Activated CD8-positive, alpha-beta memory T cell treated with anti-CD3 and anti-CD28 coated beads, Interleukin-2, amount 50 U/mL, for 4 hours (primary cell): ENCODE results near the gene TMEM240.
"Not testable (repeated sequence)": the region's sequence is repeated elsewhere in the genome, so short reads cannot be mapped to it uniquely, and the experiment has no call there.

Experiments
- DNase-seq: peaks from one replicate; pipeline ENCODE4 v3.0.0-alpha.2; 2020

Gene TMEM240

DNA sequence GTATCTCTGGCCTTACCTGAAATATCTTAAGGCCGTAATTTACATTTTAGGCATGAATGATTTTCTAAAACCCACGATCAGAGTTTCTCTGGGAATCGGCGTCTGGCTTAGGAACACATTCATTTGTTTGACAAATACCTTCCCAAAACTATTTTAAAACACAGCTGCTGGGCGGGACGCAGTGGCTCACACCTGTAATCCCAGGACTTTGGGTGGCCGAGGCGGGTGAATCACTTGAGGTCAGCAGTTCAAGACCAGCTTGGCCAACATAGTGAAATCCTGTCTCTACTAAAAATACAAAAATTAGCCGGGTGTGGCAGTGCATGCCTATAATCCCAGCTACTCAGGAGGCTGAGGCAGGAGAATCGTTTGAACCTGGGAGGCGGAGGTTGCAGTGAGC lies 16.5 kb upstream of the TMEM240 start:
- not testable (repeated sequence) for DNase-seq

DNA sequence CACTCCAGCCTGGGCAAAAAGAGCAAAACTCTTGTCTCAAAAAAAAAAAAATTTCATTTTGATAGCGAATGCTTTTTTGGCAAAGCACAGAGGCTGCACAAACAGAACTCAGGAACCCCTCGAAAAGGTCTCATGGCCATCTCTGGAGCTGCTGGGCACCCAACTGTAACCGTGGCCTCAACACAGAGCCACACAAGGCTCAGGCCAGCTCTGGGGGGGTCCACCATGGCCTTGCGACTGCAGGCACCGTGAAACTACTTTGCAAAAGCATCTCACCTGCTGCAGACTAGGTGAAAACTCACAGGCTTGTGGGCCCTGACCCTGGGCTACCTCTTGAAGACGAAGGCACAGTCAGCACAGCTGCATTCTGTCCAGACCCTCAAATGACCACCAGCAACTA lies 16.1 kb upstream of the TMEM240 start:
- no peak for DNase-seq

DNA sequence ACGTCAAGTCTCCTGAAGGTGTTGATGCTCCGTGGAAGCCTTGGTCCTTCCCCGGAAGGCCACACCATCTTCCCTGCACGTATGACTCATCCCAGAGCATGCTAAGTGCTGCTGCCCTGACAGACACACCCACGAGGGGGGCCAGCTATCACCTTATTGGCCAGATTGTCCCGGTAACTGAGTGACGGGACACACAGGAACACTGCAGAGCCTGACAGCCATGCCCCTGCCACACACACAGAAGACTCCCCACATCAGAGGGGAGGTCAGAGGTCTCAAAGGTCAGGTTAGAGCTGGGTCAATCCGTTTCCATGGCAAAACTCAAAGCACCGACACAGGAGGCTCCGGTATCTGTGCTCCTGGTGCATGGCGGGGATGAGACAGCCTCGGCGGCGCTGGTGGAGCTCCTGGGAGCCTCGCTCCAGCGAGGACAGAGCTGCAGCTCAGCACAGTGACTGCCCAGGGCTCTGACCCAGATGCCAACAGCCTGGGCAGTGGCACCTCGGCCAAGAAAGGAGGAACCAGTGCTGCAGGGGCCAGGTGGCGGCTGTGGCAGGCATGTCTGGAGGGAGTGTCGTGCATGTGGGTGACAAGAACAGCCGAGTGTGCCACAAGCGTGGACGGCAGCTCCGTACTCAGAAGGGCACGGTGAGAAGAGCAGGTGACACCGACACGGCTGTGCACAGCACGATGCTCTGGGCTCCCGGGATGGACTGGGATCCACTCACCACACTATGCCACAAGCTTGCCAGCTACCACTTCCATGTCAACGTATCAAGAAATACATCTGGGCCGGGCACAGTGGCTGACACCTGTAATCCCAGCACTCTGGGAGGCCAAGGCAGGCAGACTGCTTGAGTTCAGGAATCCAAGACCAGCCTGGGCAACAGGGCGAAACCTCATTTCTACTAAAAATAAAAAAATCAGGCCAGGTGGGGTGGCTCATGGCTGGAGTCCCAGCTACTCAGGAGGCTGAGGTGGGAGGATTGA lies 14.8 kb upstream of the TMEM240 start:
- DNase-seq, result no peak

DNA sequence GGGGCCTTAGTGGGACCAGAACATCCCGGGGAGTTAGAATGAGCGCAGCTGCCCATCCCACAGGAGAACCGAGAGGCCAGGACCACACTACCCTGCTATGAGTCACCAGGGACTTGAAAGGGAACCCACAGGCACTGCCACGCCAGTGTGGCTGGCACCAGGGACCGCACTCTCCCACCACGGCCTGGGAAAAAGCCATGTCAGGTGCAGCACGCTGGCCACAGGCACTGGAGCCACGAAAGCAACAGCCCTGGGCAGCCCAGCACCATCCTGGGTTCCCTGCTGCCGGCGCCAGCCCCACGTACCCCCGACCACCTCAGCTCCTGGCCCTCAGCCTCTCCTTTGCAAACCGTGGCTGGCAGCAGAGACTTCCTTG lies 14.1 kb upstream of the TMEM240 start:
- no peak for DNase-seq

DNA sequence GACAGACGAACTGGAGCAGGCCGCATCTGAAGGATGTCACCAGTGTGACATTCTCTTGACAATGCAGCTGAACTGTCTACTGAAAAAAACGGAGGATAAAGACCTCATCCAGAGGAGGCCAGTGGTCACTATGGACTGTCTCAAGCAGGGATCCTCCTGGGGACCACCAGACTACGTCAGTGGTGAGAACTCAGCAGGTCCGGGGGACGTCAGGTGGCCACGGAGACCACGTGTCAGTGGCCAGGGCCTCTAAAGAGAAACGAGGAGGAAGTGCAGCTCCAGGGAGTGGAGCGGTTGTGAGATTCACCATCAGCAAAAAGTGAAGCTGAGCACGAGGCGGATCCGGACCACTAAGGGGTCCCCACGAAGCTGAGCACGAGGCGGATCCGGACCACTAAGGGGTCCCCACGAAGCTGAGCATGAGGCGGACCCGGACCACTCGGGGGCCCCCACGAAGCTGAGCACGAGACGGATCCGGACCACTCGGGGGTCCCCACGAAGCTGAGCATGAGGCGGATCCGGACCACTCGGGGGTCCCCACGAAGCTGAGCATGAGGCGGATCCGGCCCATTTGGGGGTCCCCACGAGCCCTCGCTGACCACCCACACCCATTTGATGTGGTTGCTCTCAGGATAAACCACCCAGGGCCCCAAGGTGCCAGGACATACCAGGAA lies 13.5 kb upstream of the TMEM240 start:
- DNase-seq, result no peak

DNA sequence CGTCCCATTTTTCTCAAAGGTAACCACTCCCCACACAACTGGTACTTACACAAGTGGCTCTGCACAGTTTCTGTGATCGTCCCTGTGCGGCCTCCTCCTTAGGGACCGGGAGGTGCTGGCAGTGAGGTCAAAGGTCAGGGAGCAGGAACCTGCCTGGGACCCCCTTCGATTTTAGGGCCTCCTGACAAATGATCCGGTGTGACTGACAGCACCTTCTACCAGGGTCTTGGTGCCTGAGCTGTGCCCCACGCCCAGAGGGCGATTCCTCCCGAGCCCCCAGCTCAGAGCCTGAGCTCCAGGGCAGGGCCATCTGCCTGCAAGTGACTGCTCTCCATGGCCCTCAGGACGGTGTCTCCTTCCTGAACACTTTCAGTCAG lies 11.8 kb upstream of the TMEM240 start:
- no peak for DNase-seq

DNA sequence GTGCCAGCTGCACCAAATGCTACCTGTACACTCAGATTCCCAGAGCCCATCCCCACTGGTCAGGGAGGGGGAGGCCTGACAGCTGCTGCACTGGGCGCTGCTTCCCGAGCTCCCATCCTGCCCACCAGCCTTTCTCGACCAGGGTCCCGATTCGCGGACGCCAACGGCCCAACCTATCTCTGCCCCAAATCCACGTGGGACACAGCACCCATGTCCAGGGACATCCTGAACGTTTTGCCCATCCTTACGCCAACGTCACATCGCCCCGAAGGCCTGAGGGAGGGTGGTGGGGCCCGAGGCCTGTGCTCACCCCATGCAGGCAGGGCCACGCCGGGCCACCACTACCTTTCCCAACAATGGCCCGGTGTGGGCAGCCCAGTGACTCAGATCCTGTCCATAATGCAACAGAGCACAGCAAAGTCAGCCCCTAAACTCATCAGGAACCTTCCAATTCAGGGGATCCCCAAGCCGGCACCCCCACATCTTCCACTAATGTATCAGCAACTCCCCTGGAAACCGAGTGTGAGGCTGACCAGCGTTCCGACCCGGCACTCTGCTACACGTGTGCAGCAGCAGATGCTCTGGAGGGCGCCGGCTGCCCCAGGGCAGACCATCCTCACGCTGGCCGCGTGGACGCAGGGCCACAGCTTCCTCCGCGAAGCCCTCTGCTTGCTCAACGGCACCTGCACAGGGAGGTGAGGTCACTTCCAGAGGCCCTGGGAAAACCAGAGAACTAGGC lies 11.3 kb upstream of the TMEM240 start:
- no peak for DNase-seq

DNA sequence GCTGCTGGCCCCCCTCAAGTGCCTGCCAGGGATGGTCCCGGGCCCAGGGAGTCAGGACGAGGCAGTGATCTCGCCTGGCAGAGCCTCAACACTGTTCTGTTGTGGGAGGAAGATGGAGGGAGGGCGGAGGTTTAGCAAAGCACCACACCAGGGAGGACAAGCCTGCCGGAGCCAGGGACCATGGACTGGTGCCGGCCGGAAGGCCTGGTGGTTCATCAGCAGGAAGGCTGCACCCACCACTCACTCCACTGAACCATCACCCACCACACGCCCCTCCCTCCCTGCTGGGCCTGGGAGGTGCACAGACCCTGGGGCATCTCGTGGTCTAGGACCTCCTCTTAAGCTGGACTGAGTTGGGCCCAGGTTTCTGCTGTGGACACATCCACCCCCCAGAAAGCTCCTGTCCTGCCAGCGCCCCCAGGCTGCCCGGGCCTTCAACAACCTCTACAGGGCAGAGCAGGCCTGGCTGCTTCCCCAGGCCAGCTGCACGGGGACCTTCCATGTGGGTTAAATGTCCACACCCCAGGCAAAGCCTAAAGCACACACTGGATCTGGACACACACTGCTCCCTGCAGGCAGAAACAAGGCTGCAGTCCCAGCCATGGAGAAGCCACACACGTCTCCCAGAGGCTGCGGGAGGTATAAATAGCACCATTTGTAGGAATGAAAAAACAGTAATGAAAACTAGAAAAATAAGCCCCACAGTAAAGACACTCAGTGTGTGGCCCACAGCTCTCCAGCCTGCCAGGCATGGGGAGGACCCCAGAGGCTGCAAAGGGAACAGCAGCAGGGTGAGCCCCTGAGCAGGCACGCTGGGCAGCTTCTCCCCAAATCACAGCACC lies 10.4 kb upstream of the TMEM240 start:
- DNase-seq, result no peak

DNA sequence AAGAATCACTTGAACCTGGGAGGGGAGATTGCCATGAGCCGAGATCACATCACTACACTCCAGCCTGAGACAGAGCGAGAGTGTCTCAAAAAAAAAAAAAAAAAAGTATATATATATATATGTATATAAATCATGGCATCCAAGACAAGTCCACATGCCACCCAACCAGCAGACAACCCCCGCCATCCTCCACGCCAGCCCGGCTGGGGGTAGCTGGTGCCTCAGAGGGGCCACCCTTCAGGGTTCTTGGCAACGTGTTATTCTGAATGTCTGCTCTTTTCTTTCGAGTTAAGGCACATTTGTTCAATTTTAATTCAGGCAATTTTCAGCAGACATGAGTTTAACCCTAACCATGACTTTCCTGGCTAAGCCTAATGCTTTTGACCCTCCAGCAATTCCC lies 9.7 kb upstream of the TMEM240 start:
- DNase-seq, result no peak

DNA sequence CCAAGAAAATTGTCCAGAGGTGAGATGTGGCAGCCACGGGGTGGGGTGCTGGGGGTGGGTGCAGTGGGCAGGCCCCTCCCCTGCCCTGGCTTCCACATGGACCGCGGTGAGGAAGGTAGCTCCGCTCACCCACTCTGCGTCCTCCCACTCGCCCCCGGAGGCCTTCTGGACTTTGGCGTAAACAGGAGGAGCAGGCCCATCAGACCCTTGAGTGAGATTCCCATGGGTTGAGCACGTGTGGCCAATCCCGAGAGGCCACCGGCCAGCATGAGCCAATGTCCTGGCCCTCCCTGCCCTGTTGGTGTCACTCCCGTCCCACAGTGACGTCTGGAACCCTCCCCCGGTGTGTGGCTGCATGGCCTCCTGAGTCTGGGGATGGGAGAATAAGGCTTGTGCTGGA lies 8.2 kb upstream of the TMEM240 start:
- DNase-seq, result no peak

DNA sequence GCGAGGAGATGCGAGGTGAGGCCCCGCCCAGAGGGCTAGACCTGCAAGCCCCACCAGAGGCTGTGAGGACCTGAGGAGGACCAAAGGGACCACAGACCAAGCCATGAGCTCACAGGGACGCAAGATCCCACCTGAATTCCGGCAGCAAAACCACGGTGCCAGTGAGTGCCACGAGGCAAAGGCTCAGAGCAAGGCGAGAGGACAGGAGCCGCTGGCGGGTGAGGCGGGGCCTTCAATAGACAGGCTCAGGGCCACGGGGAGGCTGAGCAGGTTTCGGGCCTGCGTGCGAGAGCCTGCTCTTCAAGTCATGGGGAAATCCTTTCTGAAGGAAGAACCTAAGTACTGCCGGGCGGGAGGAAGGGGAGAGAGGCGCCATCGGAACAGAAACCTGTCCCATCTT lies 7.1 kb upstream of the TMEM240 start:
- DNase-seq, result no peak

DNA sequence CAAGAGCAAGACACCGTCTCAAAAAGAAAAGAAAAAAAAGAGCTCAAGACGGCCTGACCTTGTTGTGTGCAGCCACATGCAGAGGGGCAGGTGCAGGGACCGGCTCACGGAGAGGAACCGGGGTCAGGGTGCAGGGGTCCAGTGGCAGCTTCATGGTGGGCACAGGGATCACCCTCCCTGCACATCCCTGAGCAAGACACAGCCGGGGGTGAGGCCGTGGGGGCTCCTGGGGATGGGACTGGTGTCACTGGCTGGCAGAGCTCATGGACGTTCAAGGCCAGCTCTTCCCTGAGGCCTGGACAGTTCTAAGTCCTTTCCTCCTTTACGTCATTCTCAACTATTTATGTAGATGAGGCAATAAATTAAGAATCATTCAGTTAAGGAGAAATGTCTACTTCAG lies 6.6 kb upstream of the TMEM240 start:
- DNase-seq, result no peak

DNA sequence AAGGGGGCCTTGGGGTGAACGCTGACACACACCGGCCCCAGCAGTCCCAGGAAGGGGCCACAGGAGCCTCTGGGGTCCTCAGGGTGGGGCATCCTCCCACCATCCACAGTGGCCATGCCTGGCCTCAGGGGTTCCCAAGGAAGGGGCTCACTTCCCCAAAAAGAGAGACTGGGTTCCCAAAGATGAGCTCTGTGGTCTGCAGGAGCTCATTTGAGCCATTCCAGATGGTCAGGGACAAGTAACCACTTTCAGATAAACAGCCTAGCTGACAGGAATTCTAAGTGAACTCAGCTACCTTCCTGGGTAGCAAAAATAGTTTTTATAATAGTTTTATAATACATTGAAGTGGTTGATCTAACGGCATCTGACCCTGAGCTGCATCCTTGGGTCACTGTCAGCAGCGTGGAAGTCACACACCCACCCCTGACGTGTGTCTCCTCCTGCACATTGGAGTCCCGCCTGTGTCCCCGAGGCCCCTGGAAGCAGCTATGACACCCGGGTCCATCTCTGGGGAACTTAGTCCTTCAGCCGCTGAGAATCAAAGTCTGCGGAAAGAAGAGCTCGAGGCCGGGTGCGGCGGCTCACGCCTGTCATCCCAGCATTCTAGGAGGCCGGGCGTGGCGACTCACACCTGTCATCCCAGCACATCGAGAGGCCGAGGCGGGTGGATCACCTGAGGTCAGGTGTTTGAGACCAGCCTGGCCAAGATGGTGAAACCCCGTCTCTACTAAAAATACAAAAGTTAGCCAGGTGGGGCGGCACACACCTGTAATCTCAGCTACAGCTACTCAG lies 5.7 kb upstream of the TMEM240 start:
- no peak for DNase-seq

DNA sequence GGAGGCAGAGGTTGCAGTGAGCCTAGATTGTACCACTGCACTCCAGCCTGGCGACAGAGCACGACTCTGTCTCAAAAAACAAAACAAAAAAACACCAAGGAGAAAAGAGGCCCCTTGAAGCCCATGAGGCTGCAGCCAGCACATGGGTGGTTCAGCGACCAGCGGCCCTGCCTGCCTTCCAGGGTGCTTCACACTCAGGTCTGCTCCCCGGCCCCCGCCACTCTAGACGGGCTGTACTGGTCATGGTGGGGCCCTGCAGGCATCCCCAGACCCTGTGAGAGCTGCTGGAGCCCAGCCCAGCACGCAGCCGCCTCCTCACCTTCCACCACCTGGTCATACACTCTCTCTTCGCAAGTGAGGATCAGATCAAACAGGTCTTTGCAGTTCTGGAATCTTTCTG lies 4.1 kb upstream of the TMEM240 start:
- DNase-seq, result no peak

DNA sequence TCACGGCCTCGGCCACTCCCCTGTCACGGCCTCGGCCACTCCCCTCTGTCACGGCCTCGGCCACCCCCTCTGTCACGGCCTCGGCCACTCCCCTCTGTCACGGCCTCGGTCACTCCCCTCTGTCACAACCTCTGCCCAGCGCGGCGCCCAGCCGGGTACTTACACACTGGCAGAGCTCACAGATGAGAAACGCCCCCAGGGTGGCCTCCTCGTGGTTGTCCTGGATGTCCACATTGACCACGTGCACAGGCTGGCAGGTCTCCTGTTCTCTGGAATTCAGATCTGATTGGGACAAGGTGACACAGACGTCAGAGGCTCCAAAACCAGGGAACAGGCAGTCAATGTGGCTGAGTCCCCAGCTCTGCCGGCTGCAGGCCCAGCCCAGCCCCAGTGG lies 3.3 kb upstream of the TMEM240 start:
- DNase-seq, result no peak

DNA sequence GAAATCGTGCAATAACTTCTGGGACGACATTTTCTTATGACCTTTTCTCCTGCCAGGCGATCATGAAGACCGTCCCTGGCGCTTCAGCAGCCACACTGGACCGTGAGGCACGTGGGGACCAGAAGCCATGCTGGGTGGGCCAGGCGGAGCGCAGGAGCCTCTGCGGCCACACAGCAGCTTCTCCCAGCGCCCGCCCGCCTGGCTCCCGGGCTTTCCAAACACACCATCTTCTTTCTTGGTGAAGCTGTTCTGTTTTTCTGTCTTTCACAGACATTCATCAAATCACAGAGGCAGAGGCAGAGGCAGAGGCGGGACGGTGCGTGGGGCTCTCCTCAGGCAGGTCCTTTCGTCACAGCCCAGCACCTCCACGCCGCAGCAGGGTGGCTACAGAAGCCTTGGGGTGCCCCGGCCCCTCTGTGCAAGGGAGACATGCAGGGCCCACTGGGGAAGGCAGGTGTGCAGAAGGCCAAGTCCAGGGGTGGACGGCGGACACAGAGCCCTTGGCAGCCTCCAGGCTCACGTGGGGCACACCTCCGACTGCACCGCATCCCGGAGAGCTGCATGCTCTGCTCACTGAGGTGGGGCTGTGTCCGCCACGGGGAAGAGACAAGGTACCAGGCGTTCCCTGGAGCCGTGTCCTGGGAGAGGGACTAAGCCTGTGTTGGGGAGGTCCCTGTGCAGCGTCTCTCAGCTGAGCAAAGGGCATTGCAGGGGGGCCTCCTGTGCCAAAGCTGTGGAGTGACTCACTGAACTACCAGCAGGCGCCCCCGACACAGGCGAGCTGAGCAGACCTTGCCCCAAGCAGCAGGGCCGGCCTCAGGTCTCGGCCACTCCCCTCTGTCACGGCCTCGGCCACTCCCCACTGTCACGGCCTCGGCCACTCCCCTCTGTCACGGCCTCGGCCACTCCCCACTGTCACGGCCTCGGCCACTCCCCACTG lies 2.6 kb upstream of the TMEM240 start:
- no peak for DNase-seq

DNA sequence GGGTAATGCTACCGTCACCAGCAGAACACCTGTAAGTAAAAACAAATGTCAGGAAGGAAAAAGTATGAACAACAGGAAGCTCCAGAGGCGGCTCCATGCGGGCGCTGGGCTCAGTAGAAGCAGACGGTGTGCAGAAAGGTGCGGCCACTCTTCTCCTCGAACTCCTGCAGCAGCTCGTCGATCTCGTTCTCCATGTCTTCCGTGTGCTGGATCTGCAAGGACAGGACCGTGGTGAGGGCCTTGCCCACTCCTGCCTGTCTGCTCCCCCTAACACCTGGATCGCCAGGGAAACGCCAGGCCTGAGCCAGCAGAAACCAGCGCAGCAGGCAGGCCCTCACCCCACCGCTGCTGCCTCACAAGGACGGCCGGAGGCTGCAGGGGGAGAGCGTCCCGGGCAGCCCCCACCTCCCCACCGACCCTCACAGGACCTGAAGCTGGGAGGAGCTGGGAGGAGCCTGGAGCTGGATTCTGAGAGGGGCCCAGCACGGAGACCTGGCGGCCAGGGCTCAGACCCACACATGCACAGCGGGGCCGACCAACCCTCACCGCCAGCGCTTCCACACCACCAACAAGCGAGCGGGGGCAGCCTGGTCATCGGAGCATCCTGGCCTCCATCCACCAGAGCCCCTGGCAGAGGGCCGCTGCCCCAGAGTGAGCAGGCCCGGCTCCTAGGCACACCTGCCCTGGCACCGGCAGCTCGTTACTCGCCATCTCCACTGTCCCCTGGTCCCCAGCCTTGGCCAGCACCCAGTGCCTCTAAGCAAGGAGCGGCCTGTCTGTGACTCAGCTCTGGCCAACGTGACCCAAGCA lies 1.7 kb upstream of the TMEM240 start:
- no peak for DNase-seq

DNA sequence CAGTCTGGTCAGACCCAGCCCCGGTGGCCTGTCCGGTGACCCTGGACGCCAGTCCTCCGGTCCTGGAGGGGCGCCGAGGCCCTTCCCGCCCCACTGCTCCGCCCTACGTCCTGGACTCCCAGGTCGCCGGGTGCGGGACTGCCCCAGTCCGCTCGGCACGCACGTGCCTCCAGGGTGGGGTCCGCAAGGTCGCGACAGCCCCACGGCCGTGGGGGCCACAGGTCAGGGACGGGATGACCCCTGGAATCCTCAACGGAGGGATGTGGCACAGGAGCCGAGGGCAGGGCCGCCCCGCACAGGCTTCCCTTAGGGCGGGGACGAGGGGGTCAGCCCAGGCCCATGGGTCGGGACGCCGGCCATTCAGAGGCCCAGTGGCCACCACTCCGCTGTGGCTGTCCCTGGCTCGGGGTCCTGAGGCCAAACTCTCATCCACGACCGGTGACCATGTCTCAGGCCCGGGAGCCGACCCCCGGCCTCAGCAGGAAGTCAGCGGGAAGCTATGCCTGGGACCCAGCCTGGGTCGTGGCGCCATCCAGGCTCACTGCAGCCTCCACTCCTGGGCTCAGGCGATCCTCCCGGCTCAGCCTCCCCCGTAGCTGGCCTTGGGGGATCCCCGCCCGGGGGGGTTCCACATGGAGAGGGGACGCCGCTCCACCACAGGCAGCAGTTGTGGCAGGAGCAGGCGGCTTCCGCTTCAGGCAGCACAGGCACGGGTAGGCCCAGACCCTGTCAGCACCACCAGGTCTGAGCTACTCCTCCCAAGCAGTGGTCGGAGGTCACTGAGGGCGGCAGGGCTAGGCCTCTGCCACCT lies 599 bp upstream of the TMEM240 start:
- DNase-seq, result no peak
